ENCODE measurements around the gene AMPD2. TPM values are rescaled to one million over a fixed set of nuclear protein-coding genes. Genes with fewer than 3 reads are reported as not detected.

Gene AMPD2
- polyA plus RNA-seq, 1 donor (not counting 4 experiments of a cell fraction or from before 2014, with no cell fraction given): 17.6 TPM

GRCh38 chr1:109639063-109639840 lies 19.6 kb downstream of the AMPD2 start:
- no peaks in the 10 kb centered on the region for H3K9me3 ChIP-seq (ENCODE audit: control insufficient read depth, low read depth, low read length)
- no peak overlapping the region for H3K4me3 ChIP-seq (ENCODE audit: control insufficient read depth in 2 of 3, extremely low read depth in 1 of 3, insufficient read depth in 2 of 3, low read depth in 1 of 3, low read length in 3 of 3)
- no peaks in the 10 kb centered on the region for H4K20me1 ChIP-seq (ENCODE audit: control insufficient read depth, extremely low read depth, insufficient read depth, low read length)
- H3K79me2 ChIP-seq (ENCODE audit: control insufficient read depth, insufficient read depth, low read length): no peaks in the 10 kb centered on the region
- no peak overlapping the region for H3K4me2 ChIP-seq (ENCODE audit: control insufficient read depth, extremely low read depth, insufficient read depth, low read depth, low read length)
- H3K27ac ChIP-seq (ENCODE audit: control insufficient read depth, insufficient read depth, low read length): no peak overlapping the region
- no peaks in the 10 kb centered on the region for H3K36me3 ChIP-seq (ENCODE audit: control insufficient read depth in 2 of 2, extremely low read depth in 1 of 2, insufficient read depth in 2 of 2, low read length in 2 of 2)
- TF ChIP-seq EZH2 (IDR thresholded peaks at IDR 0.05; ENCODE audit: low read length) (no peak), CTCF (optimal IDR thresholded peaks at IDR 0.05 in 1 of 3, IDR thresholded peaks at IDR 0.05 in 1 of 3, conservative IDR thresholded peaks at IDR 0.05 in 1 of 3; ENCODE audit: extremely low read depth in 1 of 3, insufficient read depth in 2 of 3, low read length in 3 of 3) (no peak)
- dilution Hi-C loops (cut with MboI; ENCODE audit: extremely low pct_ligation_motif_present, low sequenced_read_pairs): no loop called here
- H3K9ac ChIP-seq (ENCODE audit: control insufficient read depth, extremely low read depth, insufficient read depth, low read length): no peak overlapping the region
- no peak overlapping the region for H2AFZ ChIP-seq (ENCODE audit: control insufficient read depth, low read length)
- H3K4me1 ChIP-seq (ENCODE audit: control insufficient read depth, extremely low read depth, insufficient read depth, low read length): no peaks in the 10 kb centered on the region
- H3K9me1 ChIP-seq (ENCODE audit: control insufficient read depth, extremely low read depth, insufficient read depth, low read length): no peaks in the 10 kb centered on the region
- FAIRE-seq: no peak
- no peak for DNase-seq (ENCODE audit: low read depth, low spot score)
- no peaks in the 10 kb centered on the region for H3K27me3 ChIP-seq (ENCODE audit: control insufficient read depth, extremely low read depth, insufficient read depth, low read length)

- Histone ChIP-seq H3K36me3 (ENCODE audit: control insufficient read depth in 2 of 2, extremely low read depth in 1 of 2, insufficient read depth in 2 of 2, low read length in 2 of 2) (no peaks in the 10 kb centered on the region), H3K4me2 (ENCODE audit: control insufficient read depth, extremely low read depth, insufficient read depth, low read depth, low read length) (no peak overlapping the region), H3K9me1 (ENCODE audit: control insufficient read depth, extremely low read depth, insufficient read depth, low read length) (no peaks in the 10 kb centered on the region), H3K79me2 (ENCODE audit: control insufficient read depth, insufficient read depth, low read length) (no peaks in the 10 kb centered on the region), H3K27me3 (ENCODE audit: control insufficient read depth, extremely low read depth, insufficient read depth, low read length) (no peaks in the 10 kb centered on the region), H3K4me1 (ENCODE audit: control insufficient read depth, extremely low read depth, insufficient read depth, low read length) (no peaks in the 10 kb centered on the region), H2AFZ (ENCODE audit: control insufficient read depth, low read length) (no peak overlapping the region), H4K20me1 (ENCODE audit: control insufficient read depth, extremely low read depth, insufficient read depth, low read length) (no peaks in the 10 kb centered on the region), H3K27ac (ENCODE audit: control insufficient read depth, insufficient read depth, low read length) (no peak overlapping the region), H3K4me3 (ENCODE audit: control insufficient read depth in 2 of 3, extremely low read depth in 1 of 3, insufficient read depth in 2 of 3, low read depth in 1 of 3, low read length in 3 of 3) (no peak overlapping the region), H3K9ac (ENCODE audit: control insufficient read depth, extremely low read depth, insufficient read depth, low read length) (no peak overlapping the region), H3K9me3 (ENCODE audit: control insufficient read depth, low read depth, low read length) (no peaks in the 10 kb centered on the region)
- FAIRE-seq (no peak), DNase-seq (ENCODE audit: low read depth, low spot score) (no peak)
- dilution Hi-C loops (cut with MboI; ENCODE audit: extremely low pct_ligation_motif_present, low sequenced_read_pairs): no loop called here
- no peak for TF ChIP-seq EZH2 (IDR thresholded peaks at IDR 0.05; ENCODE audit: low read length)
- no peak for TF ChIP-seq CTCF (optimal IDR thresholded peaks at IDR 0.05 in 1 of 3, IDR thresholded peaks at IDR 0.05 in 1 of 3, conservative IDR thresholded peaks at IDR 0.05 in 1 of 3; ENCODE audit: extremely low read depth in 1 of 3, insufficient read depth in 2 of 3, low read length in 3 of 3)
These were observed 20.2 kb downstream of the AMPD2 start for GRCh38 chr1:109639841-109640184.
